NCI-H748 (cell line): ENCODE data around the gene TMA7B.
"Not testable (repeated sequence)": the region's sequence is repeated elsewhere in the genome, so short reads cannot be mapped to it uniquely, and the experiment has no call there.

Experiments
- DNase-seq: peaks from one replicate; lab custom pipeline; 2025; ENCODE audit not compliant: unreplicated experiment; lab: John Stamatoyannopoulos, UW

Gene TMA7B

DNA sequence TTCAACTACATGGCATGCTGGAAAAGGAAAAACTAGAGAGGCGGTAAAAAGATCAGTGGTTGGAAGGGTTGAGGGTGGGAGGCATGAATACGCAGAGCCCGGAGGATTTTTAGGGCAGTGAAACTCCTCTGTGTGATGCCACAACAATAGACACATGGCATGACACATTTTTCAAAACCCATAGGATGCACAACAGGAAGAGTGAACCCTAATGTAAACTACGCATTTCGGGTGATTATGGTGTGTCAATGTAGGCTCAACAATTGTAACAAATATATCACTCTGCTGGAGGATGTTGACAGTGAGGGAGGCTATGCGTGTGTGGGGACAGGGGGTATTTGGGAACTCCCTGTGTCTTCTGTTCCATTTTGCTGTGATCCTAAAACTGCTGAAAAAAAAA is 18.9 kb downstream of the TMA7B start:
- DNase-seq, result no peak

DNA sequence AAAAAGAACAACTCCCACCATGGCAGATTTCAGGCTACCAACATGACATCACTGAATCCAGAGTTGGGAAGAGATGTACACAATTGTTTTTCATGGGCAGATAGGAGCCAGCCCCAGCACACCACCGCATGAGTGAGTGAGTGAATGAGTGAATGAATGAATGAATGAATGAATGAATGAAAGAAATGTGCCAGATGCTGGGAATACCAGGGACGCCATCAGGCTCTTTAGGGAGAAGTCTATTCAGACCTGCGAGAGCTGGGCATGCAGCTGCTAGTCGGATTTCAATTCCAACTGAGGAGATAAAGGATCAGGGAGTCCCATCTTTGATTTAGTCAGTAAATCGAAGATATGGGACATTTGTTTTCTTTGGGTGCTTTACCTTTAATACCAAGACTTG is 19.3 kb downstream of the TMA7B start:
- no peak for DNase-seq

GRCh38 chr22:39980596-39980995 is 20.4 kb downstream of the TMA7B start:
- DNase-seq, result no peak

DNA sequence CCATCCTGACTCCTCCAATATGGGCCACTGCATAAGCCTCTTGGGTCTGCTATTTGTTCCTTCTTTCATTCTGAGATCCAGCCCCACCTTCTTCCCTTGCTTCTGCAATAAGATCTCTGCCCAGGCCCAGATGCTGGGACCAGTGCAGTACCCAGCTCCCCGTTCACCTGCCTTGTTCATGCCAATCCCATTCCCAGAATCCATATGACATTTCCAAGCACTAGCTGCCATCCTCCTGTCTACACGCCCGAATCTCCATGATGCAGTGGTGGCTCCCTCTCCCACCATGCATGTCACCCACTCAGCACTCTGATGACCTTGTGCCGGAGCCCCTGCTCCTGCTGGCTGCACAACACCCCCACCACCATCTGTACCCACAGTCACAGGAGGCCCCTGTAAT is 23.1 kb downstream of the TMA7B start:
- DNase-seq, result no peak

DNA sequence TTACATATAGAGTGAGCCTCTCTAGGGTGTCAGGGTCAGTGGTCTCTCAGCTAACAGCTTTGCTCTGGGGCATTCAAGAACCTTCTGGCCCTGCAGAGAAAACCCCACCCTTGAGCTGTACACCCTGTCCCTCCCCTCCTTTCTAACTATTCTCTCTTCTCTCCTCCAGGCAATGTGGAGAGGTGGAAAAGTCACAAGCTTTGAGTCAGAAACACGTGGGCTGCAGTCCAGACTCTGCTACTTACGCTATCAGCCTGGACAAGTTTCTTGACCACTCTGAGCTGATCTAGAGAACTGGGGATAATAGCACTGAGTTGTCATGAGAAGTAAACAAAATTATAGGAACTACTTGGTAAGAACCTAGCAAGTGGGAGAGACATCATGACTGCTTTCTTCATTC is 23.8 kb downstream of the TMA7B start:
- no peak for DNase-seq

DNA sequence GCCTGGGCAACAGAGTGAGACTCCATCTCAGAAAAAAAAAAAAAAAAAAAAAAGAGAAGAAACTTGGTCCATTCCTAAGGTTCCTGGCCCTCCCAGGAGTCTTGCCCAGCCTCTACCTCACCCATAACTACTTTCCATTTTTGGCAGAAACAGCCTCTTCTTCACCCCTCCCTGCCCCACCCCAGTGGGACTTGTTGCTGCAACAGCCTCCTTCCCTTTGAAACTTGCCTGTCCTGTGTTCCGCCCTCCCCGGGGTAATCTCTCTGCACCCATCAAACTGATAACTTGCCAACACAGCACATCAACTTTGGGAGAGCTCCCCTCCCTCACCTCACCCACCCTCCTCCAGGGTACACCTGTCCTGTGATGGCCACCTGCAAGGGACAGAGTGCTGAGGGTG is 24.5 kb downstream of the TMA7B start:
- no peak for DNase-seq

DNA sequence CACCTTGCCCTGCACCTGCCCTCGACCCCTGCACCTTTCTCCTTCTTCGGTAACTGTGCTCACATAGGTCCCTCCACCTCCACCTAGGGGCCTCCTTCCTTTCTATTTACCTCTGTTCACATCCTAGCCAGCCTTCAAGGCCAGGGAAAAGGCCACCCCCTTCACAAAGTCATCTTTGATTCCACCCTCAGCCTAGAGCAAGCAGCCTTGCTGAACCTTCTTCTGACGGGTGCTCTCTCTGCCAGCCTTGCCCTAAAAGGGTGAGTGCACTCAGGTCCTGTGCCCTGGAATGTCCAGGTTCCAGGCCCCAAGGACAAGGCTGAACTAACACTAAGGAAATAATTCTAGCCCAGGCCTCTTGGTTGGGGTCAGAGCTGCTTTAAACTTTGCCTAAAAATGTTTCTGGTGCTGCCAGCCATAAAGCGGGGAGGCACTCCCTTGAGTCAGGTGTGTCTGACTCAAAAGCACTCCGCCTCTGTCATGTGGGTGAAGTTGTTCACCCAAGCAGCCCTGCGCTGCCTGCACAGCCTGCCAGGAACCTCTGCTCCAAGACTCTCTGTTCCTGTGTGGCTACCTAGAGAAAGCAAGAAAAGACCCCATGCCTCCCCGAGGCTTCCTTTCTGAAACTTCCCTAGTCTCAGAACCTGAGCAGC is 25.3 kb downstream of the TMA7B start:
- no peak for DNase-seq

GRCh38 chr22:39988386-39989114 is 28.4 kb downstream of the TMA7B start:
- no peak for DNase-seq

DNA sequence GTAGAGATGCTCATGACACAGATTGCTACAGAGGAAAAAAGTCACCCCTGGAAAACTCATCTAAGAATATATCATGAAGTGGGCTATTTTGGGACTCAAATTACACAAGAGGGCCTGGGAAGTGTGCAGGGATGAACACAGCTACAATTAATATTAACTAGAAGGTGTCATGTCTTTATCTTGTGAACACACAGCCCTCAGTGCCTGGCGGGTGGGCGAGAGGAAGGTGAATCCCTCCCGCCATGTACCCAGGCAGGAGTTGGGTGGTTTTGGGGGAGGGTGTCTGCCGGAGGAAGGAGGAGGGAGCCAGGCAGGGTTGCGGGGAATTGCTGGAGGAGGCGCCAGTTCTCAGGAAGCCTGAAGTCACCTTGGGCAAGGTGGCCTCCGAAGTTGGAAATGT is 29.4 kb downstream of the TMA7B start:
- DNase-seq, result no peak

- DNase-seq, result no peak
These were observed 30.5 kb downstream of the TMA7B start for GRCh38 chr22:39990686-39991085.

- no peak for DNase-seq
These were observed 31.1 kb downstream of the TMA7B start for GRCh38 chr22:39991159-39991860.

DNA sequence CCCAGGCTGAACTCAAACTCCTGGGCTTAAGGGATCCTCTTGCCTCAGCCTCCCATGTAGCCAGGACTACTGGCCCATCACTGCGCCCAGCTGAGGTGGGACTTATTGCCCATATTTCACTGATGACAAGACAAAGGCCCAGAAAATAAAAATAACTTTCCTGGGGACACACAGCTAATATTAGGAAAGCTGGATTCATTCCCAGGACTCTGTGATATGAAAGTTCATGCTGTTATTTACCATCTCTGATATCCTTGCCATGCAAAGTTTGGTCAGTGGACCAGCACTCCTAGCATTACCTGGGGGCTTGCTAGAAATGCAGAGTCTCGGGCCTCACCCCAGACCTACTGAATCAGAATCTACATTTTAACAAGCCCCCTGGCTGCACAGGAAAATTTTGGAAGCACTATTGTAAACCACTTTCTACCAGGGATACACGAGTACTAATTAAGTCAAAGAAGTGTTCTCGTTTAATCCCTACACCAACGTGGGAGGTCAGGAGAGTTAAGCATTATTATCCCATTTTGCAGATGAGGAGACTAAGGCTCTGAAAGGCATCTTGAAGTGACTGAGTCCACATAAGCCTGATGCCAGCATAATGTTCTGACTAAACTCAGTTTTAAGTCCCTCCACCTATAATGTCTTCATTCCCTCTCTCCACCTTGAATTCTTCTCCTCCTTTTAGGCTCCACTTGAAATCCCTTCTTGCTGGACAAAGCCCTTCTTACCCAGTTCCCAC is 32.1 kb downstream of the TMA7B start:
- no peak for DNase-seq

DNA sequence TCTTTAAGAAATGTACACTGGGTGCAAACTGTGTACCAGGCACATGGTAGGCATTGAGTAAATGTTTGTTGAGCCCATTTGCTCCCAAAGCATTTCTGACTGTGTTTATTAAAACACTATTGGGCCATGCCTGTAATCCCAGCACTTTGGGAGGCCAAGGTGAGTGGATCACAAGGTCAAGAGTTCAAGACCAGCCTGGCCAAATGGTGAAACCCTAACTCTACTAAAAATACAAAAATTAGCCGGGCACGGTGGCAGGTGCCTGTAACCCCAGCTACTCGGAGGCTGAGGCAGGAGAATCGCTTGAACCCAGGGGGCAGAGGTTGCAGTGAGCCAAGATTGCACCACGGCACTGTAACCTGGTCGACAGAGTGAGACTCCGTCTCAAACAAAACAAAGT is 32.7 kb downstream of the TMA7B start:
- not testable (repeated sequence) for DNase-seq

DNA sequence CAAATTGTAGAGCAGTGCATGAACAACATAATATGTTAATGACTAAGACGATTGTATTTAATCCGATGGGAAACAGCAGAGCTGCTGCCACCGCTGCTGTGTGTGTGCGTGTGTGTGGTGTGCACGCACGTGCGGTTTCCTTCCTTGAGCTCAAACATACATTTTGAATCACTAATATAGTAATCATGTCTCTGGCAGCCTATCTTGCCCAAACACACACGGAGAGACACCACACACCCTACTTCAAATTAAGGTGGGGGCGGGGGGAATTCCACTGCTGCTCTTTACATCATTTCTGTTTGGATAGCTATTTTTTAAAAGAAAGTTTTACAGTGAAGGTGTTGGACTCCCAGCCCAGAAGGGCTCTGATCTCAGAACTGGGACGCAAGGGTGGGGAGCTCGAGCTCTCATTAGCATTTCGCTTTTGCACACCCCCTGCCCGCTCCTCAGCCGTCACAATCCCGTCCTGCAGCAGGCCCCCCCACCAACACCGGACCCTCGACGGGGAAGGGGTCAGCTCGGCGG is 33.9 kb downstream of the TMA7B start:
- no peak for DNase-seq

DNA sequence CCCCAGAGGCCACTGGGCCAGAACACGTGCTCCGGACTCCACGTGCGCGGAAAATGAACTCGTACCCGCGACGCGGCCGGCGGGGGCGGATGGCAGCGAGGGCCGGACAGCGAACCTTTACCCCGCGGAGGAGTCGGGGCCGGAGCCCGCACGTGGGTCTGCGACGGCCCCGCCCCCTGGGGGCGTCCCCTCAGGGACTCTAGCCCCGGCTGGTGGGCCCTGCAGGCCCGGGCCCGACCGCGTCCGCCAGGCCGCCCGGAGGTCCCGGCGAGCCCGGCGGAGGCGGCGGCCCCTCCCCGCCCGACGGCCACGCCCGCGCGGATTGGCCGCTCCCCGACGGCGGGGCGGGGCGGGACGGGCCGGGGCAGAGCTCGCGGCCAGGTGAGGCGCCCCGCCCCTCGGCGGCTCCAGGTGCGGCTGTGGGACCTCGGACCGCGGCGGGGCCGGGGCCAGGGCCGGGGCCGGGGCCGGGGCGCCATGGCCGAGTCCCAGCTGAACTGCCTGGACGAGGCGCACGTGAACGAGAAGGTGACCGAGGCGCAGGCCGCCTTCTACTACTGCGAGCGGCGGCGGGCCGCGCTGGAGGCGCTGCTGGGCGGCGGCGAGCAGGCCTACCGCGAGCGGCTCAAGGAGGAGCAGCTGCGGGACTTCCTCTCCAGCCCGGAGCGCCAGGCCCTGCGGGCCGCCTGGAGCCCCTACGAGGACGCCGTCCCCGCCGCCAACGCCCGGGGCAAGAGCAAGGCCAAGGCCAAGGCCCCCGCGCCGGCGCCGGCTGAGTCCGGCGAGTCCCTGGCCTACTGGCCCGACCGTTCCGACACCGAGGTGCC is 34.6 kb downstream of the TMA7B start, which contains the start of gene FAM83F:
TSS of gene FAM83F (plus strand) at position 389 of the 827 bp plus-strand sequence. CDS start at position 478, 89 bp downstream.
- DNase-seq, result peak; percentile 67

GRCh38 chr22:39995393-39996252 is 35.4 kb downstream of the TMA7B start:
- no peak for DNase-seq

DNA sequence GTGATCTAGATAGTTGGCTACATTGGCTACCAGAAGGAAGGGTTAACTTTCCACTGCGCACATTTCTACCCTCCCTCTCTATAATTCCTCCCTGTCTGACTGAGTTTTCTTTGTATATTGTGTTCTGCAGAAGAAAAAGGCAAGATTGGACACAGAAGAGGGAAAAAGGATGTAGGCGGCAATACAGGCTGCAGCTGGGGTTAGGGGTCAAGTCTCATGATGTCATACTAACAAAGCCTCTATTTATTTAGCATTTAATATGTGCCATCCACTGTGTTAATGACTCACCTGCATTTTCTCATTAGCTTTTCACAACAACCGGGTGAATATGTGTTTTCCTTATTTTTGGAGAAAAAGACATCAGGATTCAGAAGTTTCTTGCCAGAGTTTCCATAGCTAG is 36.5 kb downstream of the TMA7B start:
- DNase-seq, result peak; percentile 30

- DNase-seq, result no peak
These were observed 37.2 kb downstream of the TMA7B start for GRCh38 chr22:39997421-39997820.
